Measurements from ENCODE around the gene R3HDM2.
"Not testable (repeated sequence)": the region's sequence is repeated elsewhere in the genome, so short reads cannot be mapped to it uniquely, and the experiment has no call there.

Gene R3HDM2

DNA sequence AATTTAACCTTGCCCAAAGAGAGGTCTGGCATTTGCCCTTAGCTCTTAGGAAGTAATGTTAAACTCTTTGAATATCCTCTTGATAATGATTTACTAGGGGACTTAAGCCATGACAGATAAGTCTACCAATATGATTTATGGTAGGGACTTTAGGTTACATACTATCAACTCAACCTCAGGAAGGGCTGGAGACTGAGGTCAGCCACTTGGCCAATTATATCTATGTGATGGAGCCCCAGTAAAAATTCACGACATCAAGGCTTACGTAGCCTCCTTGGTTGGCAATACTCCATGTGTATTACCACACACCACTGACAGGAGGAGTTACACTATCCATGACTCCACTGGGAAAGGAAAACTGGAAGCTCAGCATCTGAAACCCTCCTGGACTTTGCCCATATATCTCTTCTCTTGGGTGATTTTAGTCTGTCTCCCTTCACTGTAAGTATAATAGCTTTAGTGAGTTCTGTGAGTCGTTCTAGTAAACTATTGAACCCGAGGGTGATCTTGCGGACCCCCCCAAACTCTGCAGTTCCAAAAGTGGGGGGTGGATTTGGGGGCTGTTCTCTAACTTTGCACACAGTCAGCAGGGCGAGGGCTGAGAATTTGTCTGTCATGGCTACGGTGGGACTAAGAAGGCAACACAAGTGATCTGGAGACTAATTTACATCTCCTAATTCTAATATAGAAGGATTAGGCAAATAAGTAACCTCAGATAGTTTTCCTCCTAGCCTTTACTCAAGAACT lies 62.3 kb downstream of the R3HDM2 start:
- no peaks in the 10 kb centered on the region for H3K27me3 ChIP-seq (ENCODE audit: insufficient read depth, insufficient read length)
- no peak overlapping the region for H3K4me3 ChIP-seq (ENCODE audit: insufficient read length, low read depth)
- no peaks in the 10 kb centered on the region for H3K4me1 ChIP-seq (ENCODE audit: insufficient read depth, insufficient read length)
- peaks cover 13% of the 10 kb centered on the region for H3K9me3 ChIP-seq (ENCODE audit: insufficient read depth, low read length)
- no peak overlapping the region for H3K9ac ChIP-seq (ENCODE audit: insufficient read length, low read depth)
- DNase-seq (ENCODE audit: low read depth, low spot score), result no peak
- peaks cover 9% of the 10 kb centered on the region for H3K36me3 ChIP-seq (ENCODE audit: insufficient read depth, insufficient read length, low read length)
- no peak for TF ChIP-seq ZNF274 (IDR thresholded peaks at IDR 0.05; ENCODE audit: low read depth, low read length)
- TF ChIP-seq YY1 (IDR thresholded peaks at IDR 0.05; ENCODE audit: insufficient read depth, insufficient read length), result no peak

DNA sequence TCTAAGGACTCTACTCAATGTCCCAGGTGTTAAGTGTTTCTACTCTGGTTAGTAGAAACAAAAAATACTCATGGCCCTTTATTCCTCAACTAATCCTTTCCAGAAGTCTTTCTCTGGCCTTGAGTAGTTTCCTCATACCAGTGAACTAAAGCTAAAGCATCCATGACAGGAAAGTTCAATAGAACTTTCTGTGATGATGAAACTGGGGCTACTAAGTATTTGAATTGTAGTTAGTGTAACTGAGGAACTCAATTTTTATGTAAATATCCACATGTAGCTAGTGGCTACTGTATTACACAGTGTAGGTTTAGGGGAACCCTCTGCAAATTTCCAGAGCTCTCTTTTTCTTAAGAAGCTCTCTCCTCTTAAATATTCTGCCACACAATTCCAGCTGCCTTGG lies 63.7 kb downstream of the R3HDM2 start:
- Histone ChIP-seq H3K27me3 (ENCODE audit: insufficient read depth, insufficient read length) (no peaks in the 10 kb centered on the region), H3K4me3 (ENCODE audit: insufficient read length, low read depth) (no peak overlapping the region), H3K36me3 (ENCODE audit: insufficient read depth, insufficient read length, low read length) (peaks cover 4% of the 10 kb centered on the region), H3K4me1 (ENCODE audit: insufficient read depth, insufficient read length) (no peaks in the 10 kb centered on the region), H3K9ac (ENCODE audit: insufficient read length, low read depth) (no peak overlapping the region), H3K9me3 (ENCODE audit: insufficient read depth, low read length) (peaks cover 13% of the 10 kb centered on the region)
- TF ChIP-seq SUZ12 (IDR thresholded peaks at IDR 0.05; ENCODE audit: extremely low read depth, insufficient read depth, insufficient read length) (no peak), ZNF274 (IDR thresholded peaks at IDR 0.05; ENCODE audit: low read depth, low read length) (no peak), YY1 (IDR thresholded peaks at IDR 0.05; ENCODE audit: insufficient read depth, insufficient read length) (no peak)
- DNase-seq (ENCODE audit: low read depth, low spot score), result no peak

DNA sequence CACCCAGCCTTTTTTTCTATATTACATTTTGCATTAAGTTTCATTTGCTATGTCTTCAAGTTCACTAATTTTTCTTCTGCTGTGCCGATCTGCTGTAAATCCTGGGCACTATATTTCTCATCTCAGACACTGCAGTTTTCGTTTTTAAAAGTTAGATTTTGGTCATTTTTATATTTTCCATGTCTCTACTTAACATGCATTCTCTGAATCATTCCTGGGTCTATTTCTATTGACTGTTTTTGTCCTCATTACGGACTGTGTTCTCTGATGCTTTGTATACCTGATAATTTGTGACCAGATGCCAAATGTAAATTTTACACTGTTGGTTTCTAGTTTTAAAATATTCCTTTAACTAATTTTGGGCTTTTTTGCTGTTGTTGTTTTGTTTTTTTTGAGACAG lies 64.5 kb downstream of the R3HDM2 start:
- peaks cover 13% of the 10 kb centered on the region for H3K9me3 ChIP-seq (ENCODE audit: insufficient read depth, low read length)
- H3K27me3 ChIP-seq (ENCODE audit: insufficient read depth, insufficient read length), result no peaks in the 10 kb centered on the region
- peaks cover 3% of the 10 kb centered on the region for H3K36me3 ChIP-seq (ENCODE audit: insufficient read depth, insufficient read length, low read length)
- H3K4me3 ChIP-seq (ENCODE audit: insufficient read length, low read depth), result no peak overlapping the region
- TF ChIP-seq SUZ12 (IDR thresholded peaks at IDR 0.05; ENCODE audit: extremely low read depth, insufficient read depth, insufficient read length) (no peak), YY1 (IDR thresholded peaks at IDR 0.05; ENCODE audit: insufficient read depth, insufficient read length) (no peak), ZNF274 (IDR thresholded peaks at IDR 0.05; ENCODE audit: low read depth, low read length) (no peak)
- no peaks in the 10 kb centered on the region for H3K4me1 ChIP-seq (ENCODE audit: insufficient read depth, insufficient read length)
- no peak for DNase-seq (ENCODE audit: low read depth, low spot score)
- no peak overlapping the region for H3K9ac ChIP-seq (ENCODE audit: insufficient read length, low read depth)

DNA sequence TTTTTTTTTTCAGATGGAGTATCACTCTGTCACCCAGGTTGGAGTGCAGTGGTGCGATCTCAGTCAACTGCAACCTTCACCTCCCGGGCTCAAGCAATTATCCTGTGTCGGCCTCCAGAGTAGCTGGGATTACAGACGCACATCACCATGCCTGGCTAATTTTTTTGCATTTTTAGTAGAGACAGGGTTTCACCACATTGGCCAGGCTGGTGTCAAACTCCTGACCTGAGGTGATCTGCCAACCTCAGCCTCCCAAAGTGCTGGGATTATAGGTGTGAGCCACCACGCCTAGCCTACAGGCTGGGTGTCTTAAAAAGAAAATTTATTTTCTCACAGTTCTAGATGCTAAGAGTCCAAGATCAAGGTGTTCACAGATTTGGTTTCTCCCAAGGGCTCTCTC lies 66.7 kb downstream of the R3HDM2 start:
- H3K4me1 ChIP-seq (ENCODE audit: insufficient read depth, insufficient read length); DNase-seq (ENCODE audit: low read depth, low spot score); H3K4me3 ChIP-seq (ENCODE audit: insufficient read length, low read depth): not testable (repeated sequence)

DNA sequence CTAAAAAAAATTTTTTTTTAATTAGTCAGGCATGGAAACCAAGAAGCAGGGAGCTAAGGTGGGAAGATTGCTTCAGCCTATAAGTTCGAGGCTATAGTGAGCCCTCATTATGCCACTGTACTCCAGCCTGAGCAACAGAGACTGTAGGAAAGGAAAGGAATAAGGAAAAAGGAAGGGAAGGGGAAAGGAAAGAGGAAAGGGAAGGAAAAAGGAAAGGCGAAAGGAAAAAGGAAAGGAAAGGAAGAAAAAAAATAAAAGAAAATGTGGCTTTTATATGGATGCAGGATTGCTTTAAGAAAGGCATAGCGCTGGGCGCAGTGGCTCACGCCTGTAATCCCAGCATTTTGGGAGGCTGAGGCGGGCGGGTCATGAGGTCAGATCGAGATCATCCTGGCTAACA lies 70.4 kb downstream of the R3HDM2 start:
- Histone ChIP-seq H3K27me3 (ENCODE audit: insufficient read depth, insufficient read length) (no peaks in the 10 kb centered on the region), H3K9me3 (ENCODE audit: insufficient read depth, low read length) (no peaks in the 10 kb centered on the region), H3K36me3 (ENCODE audit: insufficient read depth, insufficient read length, low read length) (no peaks in the 10 kb centered on the region), H3K4me1 (ENCODE audit: insufficient read depth, insufficient read length) (no peaks in the 10 kb centered on the region), H3K4me3 (ENCODE audit: insufficient read length, low read depth) (no peak overlapping the region), H3K9ac (ENCODE audit: insufficient read length, low read depth) (no peak overlapping the region)
- no peak for DNase-seq (ENCODE audit: low read depth, low spot score)
- no peak for TF ChIP-seq ZNF274 (IDR thresholded peaks at IDR 0.05; ENCODE audit: low read depth, low read length)

More for the DNA sequence above, 66.7 kb downstream of the R3HDM2 start:
- not testable (repeated sequence) for H3K9ac ChIP-seq (ENCODE audit: insufficient read length, low read depth); H3K36me3 ChIP-seq (ENCODE audit: insufficient read depth, insufficient read length, low read length); H3K27me3 ChIP-seq (ENCODE audit: insufficient read depth, insufficient read length)
- H3K9me3 ChIP-seq (ENCODE audit: insufficient read depth, low read length), result peaks cover 13% of the 10 kb centered on the region

DNA sequence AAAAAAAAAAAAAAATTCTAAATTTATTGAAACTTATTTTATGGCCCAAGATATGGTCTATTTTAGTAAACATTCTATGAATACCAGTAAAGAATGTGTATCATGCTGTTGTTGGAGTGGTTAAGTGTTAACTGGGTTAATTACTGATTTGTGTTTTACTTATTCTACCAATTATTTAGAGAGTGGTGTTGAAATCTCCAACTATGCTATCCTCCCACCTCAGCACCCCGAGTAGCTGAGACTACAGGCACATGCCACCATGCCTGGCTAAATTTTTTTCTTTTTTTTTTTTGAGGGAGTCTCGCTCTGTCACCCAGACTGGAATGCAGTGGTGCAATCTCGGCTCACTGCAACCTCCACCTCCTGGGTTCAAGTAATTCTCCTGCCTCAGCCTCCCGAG lies 72.2 kb downstream of the R3HDM2 start:
- H3K4me3 ChIP-seq (ENCODE audit: insufficient read length, low read depth), result no peak overlapping the region
- H3K36me3 ChIP-seq (ENCODE audit: insufficient read depth, insufficient read length, low read length), result no peaks in the 10 kb centered on the region
- H3K4me1 ChIP-seq (ENCODE audit: insufficient read depth, insufficient read length), result no peaks in the 10 kb centered on the region
- TF ChIP-seq YY1 (IDR thresholded peaks at IDR 0.05; ENCODE audit: insufficient read depth, insufficient read length), result no peak
- TF ChIP-seq ZNF274 (IDR thresholded peaks at IDR 0.05; ENCODE audit: low read depth, low read length), result no peak
- no peak for TF ChIP-seq SUZ12 (IDR thresholded peaks at IDR 0.05; ENCODE audit: extremely low read depth, insufficient read depth, insufficient read length)
- no peaks in the 10 kb centered on the region for H3K9me3 ChIP-seq (ENCODE audit: insufficient read depth, low read length)
- no peak for DNase-seq (ENCODE audit: low read depth, low spot score)
- no peak overlapping the region for H3K9ac ChIP-seq (ENCODE audit: insufficient read length, low read depth)
- no peaks in the 10 kb centered on the region for H3K27me3 ChIP-seq (ENCODE audit: insufficient read depth, insufficient read length)

DNA sequence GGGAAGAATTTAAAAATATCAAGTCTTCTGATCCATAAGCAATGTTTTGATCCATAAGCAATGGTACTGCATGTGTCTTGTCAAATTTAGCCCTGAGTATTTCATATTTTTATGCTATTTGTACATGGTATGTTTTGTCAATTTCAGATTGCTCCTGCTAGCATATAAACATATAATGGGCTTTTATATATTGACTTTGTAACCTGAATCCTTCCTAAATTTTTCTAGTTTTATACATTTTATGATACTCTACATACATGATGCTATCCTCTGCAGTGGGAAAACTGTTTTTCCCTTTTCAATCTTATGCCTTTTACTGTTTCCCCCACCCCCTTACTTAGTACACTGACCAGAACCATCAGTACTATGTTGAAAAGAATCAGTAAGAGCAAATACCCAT lies 75.1 kb downstream of the R3HDM2 start:
- H3K4me3 ChIP-seq (ENCODE audit: insufficient read length, low read depth), result no peak overlapping the region
- no peak overlapping the region for H3K9ac ChIP-seq (ENCODE audit: insufficient read length, low read depth)
- no peak for DNase-seq (ENCODE audit: low read depth, low spot score)
- H3K27me3 ChIP-seq (ENCODE audit: insufficient read depth, insufficient read length), result no peaks in the 10 kb centered on the region
- H3K9me3 ChIP-seq (ENCODE audit: insufficient read depth, low read length), result no peaks in the 10 kb centered on the region
- no peaks in the 10 kb centered on the region for H3K4me1 ChIP-seq (ENCODE audit: insufficient read depth, insufficient read length)
- TF ChIP-seq YY1 (IDR thresholded peaks at IDR 0.05; ENCODE audit: insufficient read depth, insufficient read length) (no peak), SUZ12 (IDR thresholded peaks at IDR 0.05; ENCODE audit: extremely low read depth, insufficient read depth, insufficient read length) (no peak), ZNF274 (IDR thresholded peaks at IDR 0.05; ENCODE audit: low read depth, low read length) (no peak)
- H3K36me3 ChIP-seq (ENCODE audit: insufficient read depth, insufficient read length, low read length), result no peaks in the 10 kb centered on the region

DNA sequence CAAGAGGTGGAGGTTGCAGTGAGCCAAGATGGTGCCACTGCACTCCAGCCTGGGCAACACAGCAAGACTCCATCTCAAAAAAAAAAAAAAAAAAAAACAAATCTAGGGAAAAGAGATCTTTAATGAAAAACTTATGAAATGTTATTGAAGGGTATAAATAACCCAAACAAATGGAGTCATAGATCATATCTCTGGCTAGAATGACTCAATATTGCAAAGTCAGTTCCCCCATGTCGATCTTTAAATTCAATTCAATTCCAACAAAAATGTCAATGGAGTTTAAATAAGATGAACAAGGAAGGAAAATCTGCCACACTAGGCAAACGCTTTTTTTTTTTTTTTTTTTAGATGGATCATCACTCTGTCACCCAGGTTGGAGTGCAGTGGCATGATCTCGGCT lies 78.7 kb downstream of the R3HDM2 start:
- H3K4me1 ChIP-seq (ENCODE audit: insufficient read depth, insufficient read length), result no peaks in the 10 kb centered on the region
- no peaks in the 10 kb centered on the region for H3K27me3 ChIP-seq (ENCODE audit: insufficient read depth, insufficient read length)
- no peaks in the 10 kb centered on the region; the same call in 1 of the 2 replicates for H3K9me3 ChIP-seq (ENCODE audit: insufficient read depth, low read length)
- H3K4me3 ChIP-seq (ENCODE audit: insufficient read length, low read depth), result no peak overlapping the region
- H3K36me3 ChIP-seq (ENCODE audit: insufficient read depth, insufficient read length, low read length), result no peaks in the 10 kb centered on the region
- no peak overlapping the region for H3K9ac ChIP-seq (ENCODE audit: insufficient read length, low read depth)
- no peak for TF ChIP-seq ZNF274 (IDR thresholded peaks at IDR 0.05; ENCODE audit: low read depth, low read length)
- TF ChIP-seq SUZ12 (IDR thresholded peaks at IDR 0.05; ENCODE audit: extremely low read depth, insufficient read depth, insufficient read length), result no peak
- no peak for TF ChIP-seq YY1 (IDR thresholded peaks at IDR 0.05; ENCODE audit: insufficient read depth, insufficient read length)
- DNase-seq (ENCODE audit: low read depth, low spot score), result no peak
